ENCODE results near the gene KRT2. TPM values are rescaled to one million over a fixed set of nuclear protein-coding genes. Genes with fewer than 3 reads are reported as not detected.
A peak's percentile ranks its signal among the peaks of the same experiment; 100 is the strongest.
"Not testable (repeated sequence)": the region's sequence is repeated elsewhere in the genome, so short reads cannot be mapped to it uniquely, and the experiment has no call there.

KRT2 gene
- total RNA-seq, 1 experiment from 2014 or later: not detected

DNA sequence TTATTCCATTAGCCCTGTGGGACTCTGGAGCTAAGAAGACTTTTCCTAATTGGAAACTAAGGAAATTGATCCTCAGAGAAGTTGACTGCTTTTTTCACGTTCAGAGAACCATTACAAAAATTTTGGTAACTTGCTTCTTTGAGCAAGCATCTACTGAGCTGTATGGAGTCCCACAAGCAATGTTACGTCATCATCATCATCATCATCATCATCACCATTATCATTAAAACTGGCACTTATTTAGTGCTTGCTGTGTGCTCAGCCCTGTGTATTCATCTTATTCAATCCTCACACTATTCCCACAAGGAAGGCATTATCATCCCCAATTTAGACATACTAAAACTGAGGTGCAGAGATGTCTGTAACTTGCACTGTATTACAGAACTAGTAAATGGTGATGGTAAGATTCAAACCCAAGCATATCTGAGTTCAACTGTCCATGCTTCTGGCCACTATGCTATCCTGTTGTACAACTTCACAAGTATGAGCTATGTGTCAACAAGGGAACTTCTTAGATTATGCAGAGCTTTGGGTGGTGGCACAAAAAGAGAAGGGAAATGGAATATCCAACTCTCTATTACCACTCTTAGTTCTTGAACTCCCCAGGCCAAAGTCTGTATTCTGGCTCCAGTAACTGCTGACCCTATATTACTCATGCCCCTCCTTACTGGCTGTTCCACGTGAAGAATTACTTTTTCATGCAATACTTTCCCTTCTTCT lies 21.9 kb upstream of the KRT2 start:
- in situ Hi-C loops (cut with HindIII; ENCODE audit: low pct_unique_long_range_greater_than_20kb, low sequenced_read_pairs): no loop called here
- DNase-seq (ENCODE audit: low read depth, low spot score): no peak

- DNase-seq (ENCODE audit: low read depth, low spot score): no peak
- in situ Hi-C loops (cut with HindIII; ENCODE audit: low pct_unique_long_range_greater_than_20kb, low sequenced_read_pairs): no loop called here
Observed at GRCh38 chr12:52673217-52673616, 21.2 kb upstream of the KRT2 start.

DNA sequence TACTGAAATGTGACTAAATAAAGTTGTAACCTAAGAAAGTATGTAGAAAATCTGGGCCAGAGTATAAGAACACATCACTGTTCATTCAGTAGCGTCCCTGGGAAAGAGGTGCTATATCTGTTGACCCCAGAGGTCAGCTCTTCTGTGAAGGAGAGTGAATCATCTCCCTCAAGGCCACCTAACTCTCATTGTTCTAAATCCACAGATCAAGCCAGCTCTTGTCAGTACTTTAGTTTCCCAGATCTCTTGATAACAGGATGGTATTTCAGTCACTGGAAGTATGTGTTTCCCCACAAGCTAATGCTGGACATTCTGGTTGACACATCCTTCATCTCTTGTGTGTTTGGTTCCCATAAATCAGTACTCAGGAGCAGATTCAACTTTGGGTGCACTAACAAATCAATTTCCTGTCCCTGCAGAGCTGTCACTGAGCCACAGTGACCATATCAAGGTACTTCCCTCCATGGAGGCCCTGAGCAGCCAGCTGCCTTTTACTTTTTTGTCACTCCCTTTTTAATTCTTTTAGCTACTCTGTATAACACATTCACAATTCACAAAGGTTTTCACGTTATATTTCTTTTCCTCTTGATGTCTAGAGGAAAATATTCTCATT lies 20.4 kb upstream of the KRT2 start:
- no peak for DNase-seq (ENCODE audit: low read depth, low spot score)

DNA sequence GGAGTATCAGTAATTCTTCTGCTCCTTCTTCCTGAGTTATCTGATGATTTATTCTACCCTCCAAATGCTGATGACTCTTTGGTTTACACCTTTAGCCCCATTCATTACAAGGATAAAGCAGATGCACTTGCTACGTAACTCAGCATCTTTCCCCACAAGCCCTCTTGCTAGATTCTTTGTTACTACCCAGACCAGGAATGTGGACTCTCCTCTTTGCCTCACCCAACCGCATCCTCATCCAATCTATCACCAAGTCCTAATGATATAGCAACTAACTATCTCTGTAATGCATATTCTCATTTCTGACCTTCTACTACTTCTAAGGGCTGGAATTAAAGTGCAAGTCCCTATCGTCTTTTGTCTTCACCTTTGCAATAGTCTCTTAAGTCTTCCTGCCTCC lies 18.9 kb upstream of the KRT2 start:
- DNase-seq (ENCODE audit: low read depth, low spot score): no peak
- in situ Hi-C loops (cut with HindIII; ENCODE audit: low pct_unique_long_range_greater_than_20kb, low sequenced_read_pairs): no loop called here

More for the DNA sequence above, 20.4 kb upstream of the KRT2 start:
- in situ Hi-C loops (cut with HindIII; ENCODE audit: low pct_unique_long_range_greater_than_20kb, low sequenced_read_pairs): no loop called here

GRCh38 chr12:52670506-52670905 lies 18.5 kb upstream of the KRT2 start:
- in situ Hi-C loops (cut with HindIII; ENCODE audit: low pct_unique_long_range_greater_than_20kb, low sequenced_read_pairs): no loop called here

GRCh38 chr12:52669941-52670340 lies 17.9 kb upstream of the KRT2 start:
- in situ Hi-C loops (cut with HindIII; ENCODE audit: low pct_unique_long_range_greater_than_20kb, low sequenced_read_pairs): not testable (repeated sequence)

More at GRCh38 chr12:52670506-52670905, 18.5 kb upstream of the KRT2 start:
- no peak for DNase-seq (ENCODE audit: low read depth, low spot score)

DNA sequence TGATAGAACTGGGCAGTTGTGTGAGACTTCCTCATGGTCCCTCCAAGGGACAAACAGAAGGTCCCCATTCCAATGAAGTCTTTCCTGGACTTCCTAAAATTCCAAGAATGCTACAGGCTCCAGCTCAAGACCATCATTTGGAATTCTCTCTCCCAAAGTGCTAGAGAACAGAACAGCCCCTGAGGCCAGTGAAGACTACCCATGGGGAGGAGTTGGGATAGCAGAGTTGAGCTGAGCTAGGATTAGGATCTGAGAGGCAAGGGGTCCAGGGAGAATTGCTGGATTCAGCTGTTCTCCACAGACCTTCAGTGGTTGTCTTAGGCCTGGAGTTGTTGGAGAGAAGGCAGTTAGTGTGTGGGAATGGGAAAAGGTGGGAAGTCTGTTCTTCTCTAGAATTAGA lies 17.4 kb upstream of the KRT2 start:
- DNase-seq (ENCODE audit: low read depth, low spot score): no peak
- in situ Hi-C loops (cut with HindIII; ENCODE audit: low pct_unique_long_range_greater_than_20kb, low sequenced_read_pairs): no loop called here

More at GRCh38 chr12:52669941-52670340, 17.9 kb upstream of the KRT2 start:
- not testable (repeated sequence) for DNase-seq (ENCODE audit: low read depth, low spot score)

DNA sequence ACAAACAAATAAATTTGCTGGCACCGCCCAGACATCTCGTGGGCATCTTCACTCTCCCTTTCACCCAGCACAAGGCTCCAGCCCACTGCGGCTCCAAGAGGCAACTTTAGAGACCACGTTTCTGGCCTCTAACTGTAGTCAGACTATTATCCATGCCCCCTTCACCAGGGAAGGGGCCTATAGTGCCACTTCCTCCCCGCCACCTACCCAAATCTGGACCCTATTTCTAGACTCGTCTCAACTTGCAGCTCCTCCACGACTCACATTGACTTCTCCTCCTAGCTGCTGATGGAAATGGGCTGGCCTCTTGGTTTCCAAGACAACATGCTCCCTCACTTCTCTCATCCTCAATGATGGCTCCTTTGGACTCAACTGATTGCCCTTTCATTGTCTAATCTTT lies 15.9 kb upstream of the KRT2 start:
- no peak for DNase-seq (ENCODE audit: low read depth, low spot score)
- in situ Hi-C loops (cut with HindIII; ENCODE audit: low pct_unique_long_range_greater_than_20kb, low sequenced_read_pairs): no loop called here

DNA sequence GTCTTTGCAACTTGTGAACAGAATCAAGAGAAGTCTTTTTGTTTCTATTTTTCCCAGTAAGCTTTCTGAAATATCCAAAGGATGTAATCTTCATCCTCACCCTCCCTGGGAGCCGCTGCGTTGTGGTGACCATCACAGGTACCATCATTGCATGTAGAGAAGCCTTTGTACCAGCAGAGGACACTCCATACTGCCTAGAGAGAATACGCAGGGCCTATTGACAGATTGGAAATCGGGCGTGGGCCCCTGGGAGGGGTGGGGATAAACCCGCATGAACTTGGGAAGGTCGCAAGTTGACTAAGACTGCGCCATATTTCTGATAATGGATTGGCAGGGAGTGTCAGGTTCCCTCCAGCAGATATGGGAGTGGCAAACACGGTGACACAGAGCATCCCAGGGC lies 15.5 kb upstream of the KRT2 start:
- in situ Hi-C loops (cut with HindIII; ENCODE audit: low pct_unique_long_range_greater_than_20kb, low sequenced_read_pairs): no loop called here
- peak; percentile 28 for DNase-seq (ENCODE audit: low read depth, low spot score)

GRCh38 chr12:52666471-52666870 lies 14.5 kb upstream of the KRT2 start:
- in situ Hi-C loops (cut with HindIII; ENCODE audit: low pct_unique_long_range_greater_than_20kb, low sequenced_read_pairs): no loop called here
- DNase-seq (ENCODE audit: low read depth, low spot score): no peak

DNA sequence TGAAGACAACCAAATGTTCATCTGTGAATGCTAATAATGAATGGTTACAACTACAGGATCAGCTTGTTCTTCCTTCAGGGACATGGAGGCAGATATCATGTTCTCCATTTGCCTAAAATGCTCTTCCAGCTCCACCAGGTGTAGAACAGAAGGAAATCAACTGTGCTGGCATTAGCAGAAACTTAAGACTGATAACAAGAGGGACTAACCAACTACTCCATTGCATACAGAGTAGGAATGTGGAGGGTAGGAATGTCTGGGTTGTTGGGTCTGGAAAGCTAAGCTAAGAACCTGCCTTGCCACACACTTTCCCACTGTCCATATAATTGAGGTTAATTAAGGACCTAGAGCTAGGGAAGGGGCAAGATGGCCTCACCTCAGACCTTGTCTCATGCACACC lies 11.4 kb upstream of the KRT2 start:
- in situ Hi-C loops (cut with HindIII; ENCODE audit: low pct_unique_long_range_greater_than_20kb, low sequenced_read_pairs): no loop called here
- DNase-seq (ENCODE audit: low read depth, low spot score): no peak

DNA sequence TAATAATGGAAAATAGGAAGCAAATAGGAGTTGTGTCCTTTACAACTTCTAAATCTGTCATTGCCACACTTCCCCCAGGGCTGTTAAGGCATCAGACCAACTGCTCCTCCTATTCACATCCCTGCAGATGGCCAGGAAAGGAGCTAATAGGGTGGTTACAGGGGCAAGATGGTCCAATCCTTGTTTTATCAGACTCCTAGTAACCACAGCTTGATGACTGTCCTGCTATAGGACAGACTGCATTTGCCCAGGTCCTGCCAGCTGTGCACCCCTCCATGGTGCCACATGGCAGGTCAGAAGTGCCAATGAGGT lies 10.9 kb upstream of the KRT2 start:
- in situ Hi-C loops (cut with HindIII; ENCODE audit: low pct_unique_long_range_greater_than_20kb, low sequenced_read_pairs): no loop called here
- no peak for DNase-seq (ENCODE audit: low read depth, low spot score)

- in situ Hi-C loops (cut with HindIII; ENCODE audit: low pct_unique_long_range_greater_than_20kb, low sequenced_read_pairs): no loop called here
- DNase-seq (ENCODE audit: low read depth, low spot score): no peak
Observed at GRCh38 chr12:52662093-52662917, 10.3 kb upstream of the KRT2 start.

DNA sequence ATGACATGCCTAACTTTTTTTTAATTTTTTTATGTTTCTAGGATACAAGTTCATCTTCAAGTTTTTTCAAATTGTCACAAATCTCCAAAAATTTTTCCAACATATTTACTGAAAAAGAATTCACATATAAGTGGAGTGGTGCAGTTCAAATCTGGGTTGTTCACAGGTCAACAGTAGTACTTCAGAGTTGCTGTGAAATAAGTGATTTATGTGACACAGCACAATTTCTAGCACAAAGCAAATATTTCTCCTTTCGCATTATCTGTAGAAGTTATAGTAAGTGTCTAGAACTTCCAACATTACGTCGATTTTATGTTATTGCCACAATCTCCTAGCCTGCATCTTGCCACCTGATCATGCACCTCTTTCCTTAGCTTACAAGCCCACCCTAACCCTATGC lies 9.7 kb upstream of the KRT2 start:
- no peak for DNase-seq (ENCODE audit: low read depth, low spot score)
- in situ Hi-C loops (cut with HindIII; ENCODE audit: low pct_unique_long_range_greater_than_20kb, low sequenced_read_pairs): no loop called here

GRCh38 chr12:52660934-52661499 lies 9.0 kb upstream of the KRT2 start:
- in situ Hi-C loops (cut with HindIII; ENCODE audit: low pct_unique_long_range_greater_than_20kb, low sequenced_read_pairs): no loop called here
- no peak for DNase-seq (ENCODE audit: low read depth, low spot score)

GRCh38 chr12:52659951-52660350 lies 7.9 kb upstream of the KRT2 start:
- in situ Hi-C loops (cut with HindIII; ENCODE audit: low pct_unique_long_range_greater_than_20kb, low sequenced_read_pairs): no loop called here
- DNase-seq (ENCODE audit: low read depth, low spot score): no peak

DNA sequence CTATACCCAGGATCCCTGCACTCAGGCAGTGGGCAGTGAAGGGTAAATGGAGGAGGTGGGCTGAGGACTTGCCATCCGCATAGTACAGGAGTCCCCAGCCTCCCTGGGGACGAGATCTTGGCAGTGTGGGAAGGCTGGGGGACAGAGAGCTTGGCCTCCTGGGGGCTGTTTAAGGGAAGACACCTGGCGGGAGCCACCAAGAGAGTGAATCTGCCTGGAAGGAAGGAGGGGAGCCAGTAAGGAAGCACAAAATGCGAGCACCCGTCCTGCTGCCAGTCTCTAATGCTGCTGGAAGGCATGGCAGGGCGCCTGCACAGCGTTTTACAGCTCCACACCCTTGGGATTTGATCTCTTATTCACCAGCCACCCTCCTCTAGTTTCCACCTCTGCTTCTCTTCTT lies 7.4 kb upstream of the KRT2 start:
- in situ Hi-C loops (cut with HindIII; ENCODE audit: low pct_unique_long_range_greater_than_20kb, low sequenced_read_pairs): no loop called here
- no peak for DNase-seq (ENCODE audit: low read depth, low spot score)

- DNase-seq (ENCODE audit: low read depth, low spot score): no peak
- in situ Hi-C loops (cut with HindIII; ENCODE audit: low pct_unique_long_range_greater_than_20kb, low sequenced_read_pairs): no loop called here
Observed at GRCh38 chr12:52658196-52658595, 6.2 kb upstream of the KRT2 start.
